HG03060 (cell line): ENCODE measurements around the gene PPP1R14C.
"Not testable (repeated sequence)": the region's sequence is repeated elsewhere in the genome, so short reads cannot be mapped to it uniquely, and the experiment has no call there.

Experiments used
- ATAC-seq: cut with Tn5 transposase; IDR thresholded peaks from one replicate; pipeline ENCODE4 v1.9.1; 2021; ENCODE audit warnings: low read depth, moderate number of reproducible peaks; ENCODE audit not compliant: unreplicated experiment

PPP1R14C gene

DNA sequence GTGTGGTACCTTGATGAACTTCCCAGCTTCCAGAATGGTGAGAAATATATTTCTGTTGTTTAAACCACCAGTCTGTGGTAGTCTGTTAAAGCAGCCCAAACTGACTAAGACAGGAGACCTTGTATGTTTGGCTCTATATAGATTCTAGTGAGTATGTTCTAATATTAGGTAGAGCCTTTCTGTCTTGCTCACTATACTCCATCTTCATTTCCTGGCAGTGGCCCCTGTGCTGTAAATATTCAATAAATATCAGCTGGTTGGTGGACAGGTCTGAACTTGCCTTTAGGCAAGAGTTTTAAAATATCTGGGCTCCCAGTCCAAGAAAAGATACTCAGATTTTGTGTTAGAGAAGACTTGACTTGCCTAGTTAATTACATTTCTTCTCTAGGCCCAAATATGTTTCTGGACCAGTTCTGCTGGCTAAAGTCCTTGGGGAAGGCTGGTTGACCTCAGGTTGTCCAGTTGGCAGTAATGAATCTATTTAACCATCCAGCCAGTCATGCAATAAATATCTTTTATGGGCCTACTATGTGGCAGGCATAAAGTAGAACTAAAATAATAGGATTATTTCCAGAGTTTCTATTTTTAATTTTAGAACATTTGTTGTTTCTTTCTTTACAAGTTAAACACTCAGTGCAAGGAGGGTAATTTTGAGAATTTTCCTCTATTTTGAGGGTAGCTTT is 22.3 kb downstream of the PPP1R14C start:
- no peak for ATAC-seq

DNA sequence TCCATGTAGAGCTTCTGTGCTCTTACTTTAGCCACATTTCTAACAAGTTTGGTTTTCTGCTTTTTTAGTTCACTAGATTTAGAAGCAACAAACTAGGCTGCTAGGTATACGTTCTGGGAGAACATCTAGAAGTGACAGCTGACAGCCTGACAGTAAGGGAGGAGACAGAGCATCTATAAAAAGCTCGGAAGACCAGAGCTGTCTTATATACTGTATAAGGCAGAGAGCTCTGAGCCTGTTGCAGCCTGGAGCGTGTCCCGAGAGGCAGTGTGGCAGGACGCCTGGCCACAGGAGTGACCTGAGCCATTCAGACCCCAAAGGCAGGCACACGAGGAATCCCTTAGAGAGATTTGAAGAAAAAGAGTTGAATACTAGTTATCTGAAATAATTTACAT is 24.6 kb downstream of the PPP1R14C start:
- no peak for ATAC-seq

DNA sequence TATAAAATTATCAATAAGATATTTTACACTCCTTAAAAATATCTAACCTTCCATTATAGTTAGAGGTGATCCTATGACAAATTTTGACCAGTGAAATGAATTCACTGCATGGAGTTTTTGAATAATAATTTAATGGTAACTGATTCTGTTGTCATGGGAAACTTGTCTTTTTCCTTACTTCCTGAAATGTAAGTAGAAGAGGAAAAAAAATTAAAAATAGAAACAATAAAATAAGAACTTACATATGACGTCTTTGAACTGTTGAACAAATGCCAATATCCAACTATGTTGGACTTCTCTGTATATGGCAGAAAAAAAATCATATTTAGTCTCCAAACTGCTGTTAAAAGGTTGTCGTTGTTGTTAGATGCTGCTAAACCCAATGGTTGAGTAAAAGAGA is 26.3 kb downstream of the PPP1R14C start:
- no peak for ATAC-seq

DNA sequence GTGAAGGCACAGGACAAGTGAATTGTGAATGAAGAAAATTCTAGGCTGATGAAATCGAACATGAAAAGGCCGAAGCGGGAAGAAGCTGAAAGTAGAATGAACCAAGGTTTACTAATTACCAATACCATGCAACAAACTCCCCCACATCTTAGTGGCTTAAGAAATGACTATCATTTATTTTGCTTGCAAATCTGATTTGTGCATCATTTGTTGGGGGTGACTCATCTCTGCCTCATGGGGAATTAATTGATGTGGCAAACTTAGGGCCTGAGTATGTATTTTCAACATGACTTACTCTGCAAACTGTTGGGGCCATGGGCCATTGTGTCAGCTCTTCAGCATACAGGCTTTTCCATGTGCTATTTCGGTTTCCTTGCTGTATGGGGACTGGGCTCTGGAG is 26.8 kb downstream of the PPP1R14C start:
- no peak for ATAC-seq

DNA sequence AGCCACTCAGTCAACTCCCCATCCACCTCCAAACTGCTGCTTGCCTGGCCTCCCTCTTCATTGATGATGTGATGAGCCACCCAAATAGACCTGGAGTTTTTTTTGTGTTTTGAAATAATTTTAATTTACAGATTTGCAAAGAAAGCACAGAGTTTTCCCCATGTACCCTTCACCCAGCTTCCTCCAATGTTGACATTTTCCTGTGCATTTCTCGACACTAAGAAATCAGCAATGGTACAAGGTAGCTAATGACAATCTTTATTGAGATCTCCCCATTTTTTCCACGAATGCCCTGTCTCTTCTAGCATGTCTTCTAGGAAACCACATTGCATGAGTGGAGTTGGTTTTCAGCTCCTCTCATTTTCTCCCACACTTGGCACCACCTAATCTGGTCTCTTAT is 30.1 kb downstream of the PPP1R14C start:
- ATAC-seq = no peak

DNA sequence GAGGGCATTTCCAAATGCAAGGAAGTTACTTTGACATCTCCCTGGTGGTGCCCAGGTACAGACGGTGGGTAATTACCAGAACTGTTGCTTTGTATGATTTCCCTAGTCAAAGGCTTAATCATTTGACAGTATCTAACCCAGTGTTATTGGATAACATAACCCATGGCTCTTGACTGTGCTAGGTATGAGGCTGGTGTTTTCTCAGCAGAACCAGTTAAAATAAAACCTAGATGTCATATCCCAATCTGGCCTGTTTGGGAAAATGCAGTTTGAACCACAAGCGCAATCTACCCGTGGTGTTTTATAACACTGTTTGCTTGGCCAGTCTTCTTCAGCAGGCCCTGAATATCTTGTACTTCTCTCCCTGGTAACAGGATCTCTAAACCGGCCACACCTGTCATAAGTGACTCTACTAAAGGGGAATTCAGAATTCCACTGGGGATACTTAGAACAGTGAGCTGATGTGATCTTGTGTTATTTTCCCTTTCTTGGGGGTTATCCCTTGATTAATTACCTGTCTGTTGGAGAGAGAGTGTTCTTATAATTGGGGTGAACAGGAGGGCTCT is 32.8 kb downstream of the PPP1R14C start:
- no peak for ATAC-seq

DNA sequence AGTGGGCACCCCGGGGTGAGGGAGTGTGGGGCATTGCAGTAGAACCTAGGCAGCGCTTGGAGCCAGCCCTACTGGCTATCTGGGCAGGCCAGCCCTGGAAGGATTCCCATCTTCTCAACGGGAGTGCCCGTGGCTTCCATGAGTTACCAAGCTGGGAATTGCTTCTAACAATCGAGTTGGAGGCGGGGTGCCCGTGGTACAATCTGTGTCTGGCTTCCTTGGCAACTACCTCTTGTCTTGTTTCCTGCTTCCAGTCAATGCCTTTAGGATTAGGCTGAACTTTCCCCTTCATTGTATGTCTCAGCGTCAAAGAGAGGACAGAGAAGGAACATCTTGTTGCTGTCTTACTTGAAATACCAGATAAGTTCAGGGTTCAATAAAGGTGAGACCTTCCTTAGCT is 33.3 kb downstream of the PPP1R14C start:
- ATAC-seq = no peak

DNA sequence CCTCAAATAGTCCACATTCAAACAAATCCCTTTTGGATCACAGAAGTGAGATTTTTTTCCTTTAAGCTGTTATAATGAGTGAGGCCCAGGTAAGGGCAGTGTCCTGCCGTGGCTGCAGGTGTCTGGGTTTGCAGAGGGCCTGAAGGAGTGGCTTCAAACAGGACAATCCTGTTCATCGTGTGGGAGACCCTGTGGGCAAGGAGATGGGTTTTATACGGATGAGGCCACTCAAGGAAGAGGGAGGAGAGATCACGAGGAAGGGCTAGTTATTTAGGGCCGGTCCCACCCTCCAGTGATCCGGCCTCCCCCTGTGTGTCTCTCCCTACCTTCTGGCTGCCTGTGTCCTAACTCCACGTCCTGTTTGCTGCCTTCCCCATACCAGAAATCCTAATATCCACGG is 33.8 kb downstream of the PPP1R14C start:
- ATAC-seq = no peak

DNA sequence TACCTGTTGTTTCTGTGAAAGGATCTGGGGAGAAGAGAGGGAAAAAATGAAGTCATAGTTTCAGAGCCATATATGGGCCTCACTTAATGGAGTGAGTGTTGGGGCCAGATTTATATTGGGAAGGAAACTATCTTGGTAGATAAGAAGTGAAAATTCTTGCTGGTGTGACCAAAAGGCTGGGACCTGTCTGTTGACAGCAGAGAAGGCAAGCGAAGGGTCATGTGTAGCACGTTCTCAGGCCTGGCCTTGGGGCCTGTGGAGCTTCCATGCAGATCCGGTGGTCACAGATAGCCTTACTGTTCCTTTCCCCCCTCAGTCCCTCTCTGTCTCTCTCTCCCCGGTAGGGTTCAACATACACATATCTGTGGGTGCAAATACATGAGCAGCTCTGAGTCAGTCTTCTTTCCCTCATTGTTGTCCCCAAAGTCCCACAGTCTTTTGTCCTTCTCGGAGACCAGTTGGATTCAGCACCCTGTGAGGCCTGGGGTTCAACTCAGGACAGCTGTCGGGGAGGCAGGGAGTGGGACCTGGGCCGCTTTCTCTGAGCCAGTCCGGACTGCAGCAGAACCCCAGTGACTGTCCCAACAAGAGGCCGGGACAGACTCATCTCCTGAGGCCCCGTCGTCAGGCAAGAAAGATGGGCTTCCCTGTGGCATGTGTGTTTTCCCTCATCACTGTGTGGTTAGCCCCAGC is 34.6 kb downstream of the PPP1R14C start:
- no peak for ATAC-seq

DNA sequence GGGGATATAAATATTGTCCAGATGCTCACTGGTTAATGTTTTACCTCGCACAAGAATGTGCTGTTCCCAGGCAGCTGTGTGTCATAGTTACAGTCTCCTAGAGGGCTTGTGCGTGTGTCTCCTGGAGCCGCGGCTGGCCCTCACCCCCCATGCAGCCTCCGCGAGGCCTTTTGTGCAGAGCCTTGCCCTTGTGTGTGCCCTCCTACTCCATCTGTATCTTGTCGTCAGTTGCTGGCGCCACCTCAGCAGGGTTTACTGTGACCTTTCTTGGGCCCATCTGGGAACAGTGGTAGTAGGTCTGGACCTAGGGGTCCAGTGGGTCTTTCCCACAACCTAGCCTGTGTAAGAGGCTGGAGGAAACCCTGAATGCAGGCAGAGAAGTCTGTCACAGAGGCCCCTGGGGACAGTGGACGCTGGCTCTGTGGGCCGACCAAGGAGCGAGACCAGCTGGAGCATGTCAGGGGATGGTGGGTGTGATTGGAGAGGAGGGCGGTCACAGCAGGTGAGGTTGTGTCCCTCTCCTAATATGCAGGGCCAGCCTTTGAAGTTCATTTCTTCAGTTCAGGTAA is 35.2 kb downstream of the PPP1R14C start:
- no peak for ATAC-seq

DNA sequence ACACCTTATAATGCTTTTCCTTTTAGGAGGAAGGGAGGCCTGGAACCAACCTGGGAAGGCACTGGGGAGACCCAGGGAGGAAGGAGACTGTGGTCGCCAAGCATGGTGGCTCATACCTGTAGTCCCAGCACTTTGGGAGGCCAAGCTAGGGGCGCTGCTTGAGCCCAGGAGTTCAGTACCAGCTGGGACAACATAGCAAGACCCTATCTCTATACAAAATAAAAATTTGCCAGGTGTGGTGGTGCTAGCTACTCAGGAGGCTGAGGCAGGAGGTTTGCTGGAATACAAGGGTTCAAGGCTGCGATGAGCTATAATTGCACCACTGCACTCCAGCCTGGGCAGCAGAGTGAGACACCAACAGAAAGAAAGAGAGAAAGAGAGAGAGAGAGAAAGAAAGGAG is 36.2 kb downstream of the PPP1R14C start:
- ATAC-seq = no peak

DNA sequence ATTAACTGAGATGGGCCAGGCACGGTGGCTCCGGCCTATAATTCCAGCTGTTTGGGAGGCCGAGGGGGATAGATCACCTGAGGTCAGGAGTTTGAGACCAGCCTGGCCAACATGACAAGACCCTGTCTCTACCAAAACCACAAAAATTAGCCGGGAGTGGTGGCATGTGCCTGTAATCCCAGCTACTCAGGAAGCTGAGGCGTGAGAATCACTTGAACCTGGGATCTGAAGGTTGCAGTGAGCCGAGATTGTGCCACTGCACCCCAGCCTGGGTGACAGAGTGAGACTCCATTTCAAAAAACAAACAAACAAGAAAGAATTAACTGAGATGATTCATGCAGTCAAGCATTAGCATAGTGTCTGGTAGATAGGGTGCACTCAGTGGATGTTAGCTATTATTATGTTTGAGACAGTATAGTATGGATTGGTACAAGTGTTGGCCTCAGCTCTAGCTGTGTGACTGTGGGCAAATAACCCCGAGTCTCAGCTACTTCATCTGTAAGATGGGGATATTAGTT is 37.1 kb downstream of the PPP1R14C start:
- not testable (repeated sequence) for ATAC-seq

DNA sequence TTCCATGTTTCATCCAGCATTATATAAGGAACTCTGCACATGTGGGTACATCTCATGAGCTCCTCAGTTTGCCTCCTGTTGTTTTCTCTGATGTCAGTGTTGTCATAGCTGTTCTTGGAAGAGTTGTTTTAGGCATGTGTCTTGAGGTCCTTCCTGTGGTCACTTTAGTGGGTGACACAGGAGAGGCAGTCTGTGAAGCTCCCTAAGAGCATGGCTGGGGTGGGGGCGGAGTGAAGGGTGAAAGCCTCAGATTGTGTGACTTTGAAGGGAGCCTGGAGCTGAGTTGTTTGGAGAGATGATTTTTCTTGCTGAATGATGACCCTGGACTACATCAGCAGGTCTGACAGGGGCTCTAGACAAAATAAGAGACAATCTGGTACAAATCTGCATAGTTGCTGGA is 37.7 kb downstream of the PPP1R14C start:
- no peak for ATAC-seq

DNA sequence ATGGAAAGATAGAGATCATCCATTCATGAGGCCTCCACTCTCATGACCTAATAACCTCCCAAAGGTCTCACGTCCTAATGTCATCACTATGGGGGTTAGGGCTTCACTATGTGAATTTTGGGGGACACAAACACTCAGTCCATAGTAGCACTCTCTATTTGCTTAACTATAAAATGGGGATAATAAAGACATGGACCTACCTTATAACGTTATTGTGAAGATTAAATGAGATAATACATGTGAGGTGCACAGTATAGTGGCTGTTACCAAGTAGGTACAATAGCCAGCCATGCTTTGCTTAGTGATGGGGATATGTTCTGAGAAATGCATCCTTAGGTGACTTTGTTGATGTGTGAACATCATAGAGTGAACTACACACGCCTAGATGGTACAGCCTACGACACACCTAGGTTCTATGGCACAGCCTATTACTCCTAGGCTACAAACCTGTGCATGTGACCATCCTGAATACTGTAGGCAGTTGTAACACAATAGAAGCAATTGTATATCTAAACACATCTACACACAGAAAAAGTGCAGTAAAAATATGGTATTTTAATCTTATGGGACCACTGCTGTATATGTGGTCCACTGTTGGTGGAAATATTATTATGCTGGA is 39.7 kb downstream of the PPP1R14C start:
- no peak for ATAC-seq

DNA sequence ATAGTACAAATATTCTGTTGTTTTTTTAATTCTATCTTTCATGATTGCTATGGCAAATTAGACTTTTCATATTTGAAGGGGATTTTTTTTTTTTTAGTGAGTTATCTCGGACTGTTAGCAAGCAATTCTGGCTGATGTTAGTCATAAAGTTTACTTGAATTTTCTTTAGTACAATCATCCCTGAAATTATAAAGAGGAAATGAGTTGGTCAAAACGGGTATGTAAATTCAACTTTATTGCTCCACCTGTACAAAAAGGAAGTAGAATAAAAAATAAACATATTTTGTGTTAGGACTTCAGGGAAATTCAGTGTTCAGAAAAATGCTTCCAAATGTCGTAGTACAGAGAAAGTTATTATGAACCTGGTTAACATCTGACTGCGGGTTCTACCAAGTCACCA is 40.3 kb downstream of the PPP1R14C start:
- no peak for ATAC-seq

DNA sequence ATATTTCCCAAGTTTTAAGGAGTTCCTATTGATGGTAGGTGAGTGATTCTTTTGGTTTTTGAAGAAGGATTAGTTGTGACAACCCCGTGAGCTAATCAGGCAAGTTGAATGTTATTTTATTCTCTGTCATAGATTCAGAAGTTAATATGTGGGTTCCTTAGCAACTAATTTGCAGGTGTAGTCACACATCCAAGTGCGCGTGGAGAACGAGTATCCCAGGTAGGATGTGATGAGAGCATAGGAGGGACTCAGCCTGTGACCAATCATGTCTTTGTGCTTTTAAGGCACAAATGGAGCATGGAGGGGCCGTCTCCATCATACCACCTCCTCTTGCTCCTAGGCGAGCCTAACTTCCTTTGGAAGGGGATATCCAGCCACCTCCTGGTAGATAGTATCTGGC is 41.1 kb downstream of the PPP1R14C start:
- ATAC-seq = no peak

DNA sequence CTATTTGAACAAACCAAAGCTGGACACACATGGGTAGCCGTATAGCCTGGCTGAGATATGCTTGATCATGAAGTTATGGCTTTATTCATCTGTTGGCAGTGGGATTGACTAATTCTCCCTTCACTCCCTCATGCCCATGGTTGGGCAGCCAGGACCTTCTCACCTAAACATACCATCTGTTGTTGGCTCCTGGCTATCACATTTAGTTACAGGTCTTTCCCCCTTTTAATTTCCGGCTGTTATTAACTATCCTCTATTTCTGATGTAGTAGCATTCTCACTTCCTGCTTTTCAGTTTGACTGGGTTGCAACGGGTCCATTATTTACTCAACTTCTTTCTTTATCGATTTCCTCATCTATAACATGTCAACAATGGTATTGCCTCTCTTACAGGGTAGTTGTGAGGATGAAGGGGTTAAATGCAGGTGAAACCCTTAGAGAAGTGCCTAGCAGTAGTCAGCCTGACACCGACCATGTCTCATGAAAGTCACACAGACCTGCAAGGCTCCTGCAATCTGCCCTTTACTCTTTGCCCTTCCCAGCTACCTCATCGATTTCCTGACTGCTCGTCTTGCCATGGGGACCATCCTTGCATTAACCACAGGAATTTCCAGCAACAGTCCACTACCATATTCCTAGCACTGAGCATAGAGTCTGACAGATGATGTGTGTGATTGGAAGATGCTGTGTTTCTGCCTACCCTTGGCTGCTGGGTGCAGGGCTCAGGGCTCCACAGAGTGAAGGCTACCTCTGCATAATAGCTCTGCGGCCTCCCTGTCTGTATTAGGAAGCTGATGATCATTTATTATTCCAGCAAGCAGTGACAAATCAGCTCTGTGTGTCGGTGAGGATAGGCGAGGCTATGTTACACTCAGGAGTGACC is 42.2 kb downstream of the PPP1R14C start:
- no peak for ATAC-seq

DNA sequence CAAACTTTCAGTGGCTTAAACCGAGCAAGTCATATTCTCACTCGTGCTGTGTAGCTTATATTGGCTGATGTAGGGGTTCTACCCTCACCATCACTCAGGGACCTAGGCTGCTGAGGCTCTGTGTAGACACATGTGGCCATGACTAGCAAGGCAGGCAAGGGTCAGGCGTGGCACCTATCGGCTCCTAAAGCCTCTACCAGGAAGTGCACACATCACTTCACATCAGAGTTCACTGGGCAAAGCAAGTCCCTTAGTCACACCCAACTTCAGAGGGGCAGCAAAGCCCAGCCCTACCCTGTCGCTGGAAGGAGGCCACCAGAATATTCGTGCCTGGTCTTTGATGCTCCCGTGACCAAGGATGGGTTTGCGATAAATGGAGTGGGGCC is 42.9 kb downstream of the PPP1R14C start:
- no peak for ATAC-seq

DNA sequence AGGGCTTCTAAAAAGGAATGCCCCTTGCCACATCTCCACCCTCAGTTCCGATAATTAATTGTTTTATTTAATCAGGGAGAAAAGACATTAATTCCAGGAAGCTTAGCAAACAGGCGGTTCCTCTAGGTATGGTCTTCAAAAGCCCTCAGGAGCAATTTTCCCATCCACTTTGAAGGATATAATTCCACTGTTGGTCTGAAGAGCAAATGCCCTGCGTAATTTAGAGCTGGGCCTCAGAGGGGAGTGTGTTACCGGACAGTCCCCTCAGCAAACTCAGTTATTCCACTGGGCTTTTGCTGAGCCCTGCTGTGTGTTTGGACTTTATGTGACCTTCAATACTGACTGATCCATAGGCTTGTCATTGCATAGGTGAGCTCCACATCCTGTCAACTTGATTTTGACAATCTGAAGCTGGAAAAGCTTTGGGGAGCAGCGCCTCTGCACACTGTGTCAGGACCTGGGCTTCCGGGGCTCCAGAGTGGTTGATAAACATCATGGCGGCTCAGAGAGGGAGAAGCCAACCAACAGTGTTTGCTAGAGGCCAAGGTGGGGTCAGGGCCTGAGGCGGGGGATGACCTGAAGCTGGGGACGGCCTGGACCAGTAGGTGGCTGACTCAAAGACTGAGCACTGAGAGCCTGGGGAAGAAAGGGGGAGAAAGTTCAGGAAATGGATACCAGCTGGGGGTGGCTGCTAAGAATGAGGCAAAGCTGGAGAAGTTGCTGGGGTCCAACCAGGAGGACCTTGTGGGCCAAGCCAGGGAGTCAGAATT is 43.5 kb downstream of the PPP1R14C start:
- ATAC-seq = no peak
